OCI-LY7 (cell line): Measurements from ENCODE around the gene SIK2.

Experiments
- EZH2phosphoT487 ChIP-seq: fragments of 200-600 bp; sonication (generic); IDR thresholded peaks from 2 replicates; pipeline ENCODE4 v1.6.1; 2018; ENCODE audit warnings: low read depth, borderline replicate concordance, mild to moderate bottlenecking, mixed run types, antibody characterized with exemption, low read length, moderate library complexity, mixed read lengths
- TF ChIP-seq, protein P1 (sequence below): fragments of 200-600 bp; sonication (generic); conservative IDR thresholded peaks from 2 replicates; pipeline ENCODE4 v1.5.1; 2014; ENCODE audit warnings: mild to moderate bottlenecking, antibody characterized with exemption, low read length, moderate library complexity, mixed read lengths

DNA sequence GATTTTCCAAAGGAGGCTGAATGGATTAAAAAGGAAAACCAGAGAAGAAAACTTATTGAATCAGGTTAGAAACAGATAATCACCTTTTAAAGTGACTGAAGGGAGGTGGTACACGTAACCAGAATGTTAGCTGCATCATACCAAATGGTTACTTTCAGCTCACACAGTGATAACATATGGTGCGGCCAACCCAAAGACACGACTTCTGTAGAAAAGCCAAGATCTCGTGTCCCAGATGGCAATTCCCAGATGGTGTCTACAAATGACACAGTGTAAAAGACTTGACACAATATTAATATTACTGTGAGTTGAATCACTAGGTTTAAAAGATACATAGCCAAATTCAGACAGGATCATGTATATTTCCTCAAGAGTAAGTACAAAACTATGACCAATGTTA lies 158.8 kb downstream of the SIK2 start:
- TF ChIP-seq, protein P1, sequence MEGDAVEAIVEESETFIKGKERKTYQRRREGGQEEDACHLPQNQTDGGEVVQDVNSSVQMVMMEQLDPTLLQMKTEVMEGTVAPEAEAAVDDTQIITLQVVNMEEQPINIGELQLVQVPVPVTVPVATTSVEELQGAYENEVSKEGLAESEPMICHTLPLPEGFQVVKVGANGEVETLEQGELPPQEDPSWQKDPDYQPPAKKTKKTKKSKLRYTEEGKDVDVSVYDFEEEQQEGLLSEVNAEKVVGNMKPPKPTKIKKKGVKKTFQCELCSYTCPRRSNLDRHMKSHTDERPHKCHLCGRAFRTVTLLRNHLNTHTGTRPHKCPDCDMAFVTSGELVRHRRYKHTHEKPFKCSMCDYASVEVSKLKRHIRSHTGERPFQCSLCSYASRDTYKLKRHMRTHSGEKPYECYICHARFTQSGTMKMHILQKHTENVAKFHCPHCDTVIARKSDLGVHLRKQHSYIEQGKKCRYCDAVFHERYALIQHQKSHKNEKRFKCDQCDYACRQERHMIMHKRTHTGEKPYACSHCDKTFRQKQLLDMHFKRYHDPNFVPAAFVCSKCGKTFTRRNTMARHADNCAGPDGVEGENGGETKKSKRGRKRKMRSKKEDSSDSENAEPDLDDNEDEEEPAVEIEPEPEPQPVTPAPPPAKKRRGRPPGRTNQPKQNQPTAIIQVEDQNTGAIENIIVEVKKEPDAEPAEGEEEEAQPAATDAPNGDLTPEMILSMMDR: no peak
- TF ChIP-seq EZH2phosphoT487: no peak
